GM12878 (cell line): Measurements from ENCODE around the gene TIGAR.

Experiments
- CTCF ChIP-seq, 3 experiments: IDR thresholded peaks in 2 of 3; conservative IDR thresholded peaks in 1 of 3; 2 replicates each; pipeline ENCODE4 v1.5.1; 2011; ENCODE audit warnings: low read depth in 3 of 3, low read length in 3 of 3, mild to moderate bottlenecking in 3 of 3, control low read depth in 2 of 3, moderate library complexity in 2 of 3, inconsistent platforms in 1 of 3, mixed read lengths in 1 of 3; ENCODE audit not compliant: control insufficient read depth in 2 of 3, insufficient read depth in 1 of 3; ENCODE audit errors: extremely low read depth in 1 of 3
- HCFC1 ChIP-seq: fragments of 150-350 bp; IDR thresholded peaks from 2 replicates; pipeline ENCODE4 v1.6.1; 2014; ENCODE audit warnings: low read length
- IRF3 ChIP-seq: fragments of 450-650 bp; IDR thresholded peaks from 2 replicates; pipeline ENCODE4 v1.6.1; 2014; ENCODE audit warnings: mild to moderate bottlenecking

- TF ChIP-seq CTCF (IDR thresholded peaks at IDR 0.05 in 2 of 3, conservative IDR thresholded peaks at IDR 0.05 in 1 of 3; ENCODE audit: control insufficient read depth in 2 of 3, extremely low read depth in 1 of 3, insufficient read depth in 1 of 3, low read depth in 3 of 3, low read length in 3 of 3): peak; percentile 19 to 29 (median 25); a peak in 3 of 6 replicates
- no peak for TF ChIP-seq IRF3
- TF ChIP-seq HCFC1: no peak
These were observed 62.4 kb downstream of the TIGAR start for GRCh38 chr12:4383304-4383865.
